ENCODE data around the gene HMGB3.
A peak's percentile ranks its signal among the peaks of the same experiment; 100 is the strongest.
"Not testable (repeated sequence)": the region's sequence is repeated elsewhere in the genome, so short reads cannot be mapped to it uniquely, and the experiment has no call there.

Gene HMGB3

DNA sequence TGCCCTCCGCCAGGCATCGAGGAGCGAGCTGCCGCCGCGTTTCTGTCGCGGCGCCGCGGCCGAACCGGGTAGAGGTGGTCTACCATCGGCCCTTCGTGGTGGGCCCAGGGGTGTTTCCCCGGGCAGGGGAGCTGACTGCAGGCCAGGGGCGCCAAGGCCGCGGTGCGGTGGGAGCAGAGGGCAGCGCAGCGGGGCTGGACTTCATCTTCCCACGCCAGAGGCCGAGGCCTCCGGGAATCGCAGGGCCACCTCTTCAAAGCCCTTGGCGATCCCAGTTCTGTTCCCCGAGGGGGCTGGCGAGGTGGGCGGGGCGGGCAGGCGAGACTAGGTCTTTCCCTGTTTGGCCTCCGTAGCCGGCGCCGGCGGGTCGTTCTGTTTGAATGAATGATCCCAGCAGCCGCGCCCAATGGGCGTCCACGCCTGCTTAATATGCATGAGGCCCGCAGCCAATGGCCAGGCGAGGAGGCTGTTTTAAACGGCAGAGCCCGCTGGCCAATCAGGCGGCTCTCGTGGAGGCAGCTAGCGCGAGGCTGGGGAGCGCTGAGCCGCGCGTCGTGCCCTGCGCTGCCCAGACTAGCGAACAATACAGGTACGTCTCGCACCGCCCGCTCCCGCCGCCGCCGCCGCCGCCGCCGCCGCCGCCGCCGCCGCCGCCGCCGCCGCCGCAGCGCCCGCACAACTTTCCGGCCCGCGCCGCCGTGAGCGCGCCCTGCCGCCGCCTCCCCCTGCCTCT is at the start of gene HMGB3:
Gene HMGB3, plus strand, starts transcription at position 548 of the 733 bp plus-strand sequence. CDS start 2,265 bp downstream, outside the sequence.
- peak; percentile 90 to 93 (median 90) for DNase-seq

DNA sequence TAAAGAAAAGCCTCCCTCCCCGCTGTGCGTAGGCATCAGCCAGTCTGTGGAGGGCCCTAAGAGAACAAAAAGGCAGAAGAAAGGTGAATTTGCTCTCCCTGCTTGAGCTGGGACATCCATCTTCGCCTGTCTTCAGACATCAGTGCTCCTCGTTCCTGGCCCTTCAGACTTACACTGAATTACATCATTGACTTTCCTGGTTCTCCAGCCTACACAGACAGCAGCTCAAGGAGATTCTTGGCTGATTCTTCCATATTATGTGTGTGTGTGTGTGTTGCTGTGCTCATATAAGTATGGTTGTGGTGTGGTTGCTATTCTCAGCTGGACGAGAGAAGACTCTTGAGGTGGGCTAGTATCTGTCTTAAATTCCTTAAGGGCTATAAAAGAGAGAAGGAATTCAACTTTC is 49.2 kb upstream of the HMGB3 start:
- DNase-seq, result no peak

DNA sequence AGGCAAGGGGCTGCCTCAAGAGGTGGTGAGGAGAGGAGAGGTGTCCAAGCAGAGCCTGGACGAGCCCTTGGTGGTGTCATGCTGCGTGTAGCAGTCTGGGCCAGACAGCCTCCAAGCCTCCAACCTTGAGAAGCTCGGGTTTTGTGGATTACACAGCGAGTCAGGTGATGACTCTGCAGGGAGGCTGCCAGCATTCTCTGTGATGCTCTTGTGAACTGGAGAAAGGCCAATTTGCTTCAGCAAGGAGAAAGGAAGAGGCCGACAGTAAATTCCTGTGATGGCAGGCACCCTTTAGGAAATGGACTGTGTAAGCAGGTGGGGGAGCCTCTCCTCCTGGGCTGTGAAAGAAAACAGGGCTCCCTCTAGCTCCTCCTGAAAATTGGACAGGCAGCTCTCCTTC is 48.7 kb upstream of the HMGB3 start:
- DNase-seq, result no peak

DNA sequence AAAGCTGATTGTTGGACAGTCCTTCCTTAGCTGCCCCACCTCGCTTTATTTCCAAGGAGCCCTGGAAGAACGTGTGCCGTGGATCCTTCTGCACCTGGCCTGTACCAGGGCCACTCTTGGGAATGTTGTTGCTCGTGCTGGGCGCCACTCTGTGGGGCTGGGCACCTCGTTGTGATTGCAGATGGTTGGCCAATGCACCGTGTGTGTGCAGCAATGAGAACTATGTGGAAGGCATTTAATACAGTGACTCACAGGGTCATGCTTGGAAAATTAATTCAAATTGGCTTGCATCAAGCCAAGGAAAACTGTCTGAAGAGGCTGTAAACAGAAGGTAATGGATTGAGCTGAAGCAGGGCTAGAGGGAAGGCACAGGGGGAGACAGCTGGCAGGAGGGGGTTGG is 47.7 kb upstream of the HMGB3 start:
- DNase-seq, result no peak

DNA sequence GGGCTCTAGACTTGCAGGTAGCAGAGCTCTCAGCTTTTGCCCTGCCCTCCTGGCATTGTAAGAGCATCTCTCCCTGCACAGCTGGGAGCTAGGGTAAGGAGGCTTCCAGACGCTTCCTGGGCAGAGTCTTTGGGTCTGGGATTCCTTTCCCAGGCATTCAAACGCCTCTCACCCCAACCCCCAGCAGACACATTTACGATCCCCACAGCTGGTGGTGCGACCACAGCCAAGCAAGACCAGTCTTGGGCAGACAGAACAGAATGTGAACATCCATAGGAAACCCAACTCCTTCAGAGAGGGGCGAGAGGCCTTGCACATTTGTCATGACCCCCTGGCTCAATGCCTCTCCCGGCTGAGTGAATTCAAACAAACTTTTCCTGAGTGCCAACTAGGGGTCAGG is 46.6 kb upstream of the HMGB3 start:
- DNase-seq, result no peak

DNA sequence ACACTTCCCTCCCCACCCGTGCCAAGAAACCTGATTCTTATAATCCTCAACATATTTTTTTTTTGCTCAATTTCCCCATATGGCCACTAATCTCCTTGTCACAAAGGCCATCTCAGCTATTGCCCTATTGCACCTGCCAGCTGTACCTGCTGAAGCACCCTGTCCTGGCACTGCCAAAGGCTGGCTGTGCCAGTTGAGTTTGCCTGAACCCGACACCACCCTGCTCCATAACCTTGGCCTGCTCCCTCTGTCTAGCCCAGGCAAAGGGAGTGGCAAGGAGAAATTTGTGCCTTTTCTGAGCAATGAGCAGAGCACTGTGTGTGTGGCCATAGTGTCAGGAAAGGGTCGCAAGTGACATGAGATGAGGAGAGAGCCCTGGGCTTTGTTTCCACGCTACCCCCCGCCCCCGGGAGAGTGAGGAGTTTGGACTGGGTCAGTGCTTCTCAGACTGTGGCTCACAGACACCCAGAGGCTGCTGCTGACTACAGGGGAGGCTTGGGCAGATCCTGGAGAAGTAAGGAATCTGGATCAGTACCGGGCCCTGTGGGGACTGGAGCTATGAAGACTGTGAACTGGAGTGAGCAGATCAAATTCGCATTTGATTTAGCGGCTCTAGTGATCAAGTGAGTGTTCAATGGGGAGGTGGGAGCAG is 42.2 kb upstream of the HMGB3 start:
- DNase-seq, result no peak

DNA sequence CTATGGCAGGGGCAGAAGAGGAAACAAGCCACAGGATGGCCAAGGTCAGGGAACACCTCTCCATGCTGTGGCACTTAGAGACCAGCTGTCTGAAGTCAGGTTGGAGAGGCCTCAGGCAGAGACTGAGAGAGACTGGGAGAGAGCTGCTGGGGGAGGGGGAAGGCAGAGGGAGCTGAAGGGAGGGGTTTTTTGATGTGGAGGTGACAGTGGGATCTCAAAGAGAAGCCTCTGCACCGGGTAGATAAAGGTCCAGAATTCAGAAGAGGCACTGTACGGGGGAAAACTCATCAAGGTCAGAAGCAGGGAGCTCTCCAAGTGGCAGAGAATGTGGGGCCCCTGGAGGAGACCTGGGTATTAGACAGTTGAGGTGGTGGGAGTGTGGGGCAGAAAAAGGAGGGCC is 41.6 kb upstream of the HMGB3 start:
- no peak for DNase-seq

DNA sequence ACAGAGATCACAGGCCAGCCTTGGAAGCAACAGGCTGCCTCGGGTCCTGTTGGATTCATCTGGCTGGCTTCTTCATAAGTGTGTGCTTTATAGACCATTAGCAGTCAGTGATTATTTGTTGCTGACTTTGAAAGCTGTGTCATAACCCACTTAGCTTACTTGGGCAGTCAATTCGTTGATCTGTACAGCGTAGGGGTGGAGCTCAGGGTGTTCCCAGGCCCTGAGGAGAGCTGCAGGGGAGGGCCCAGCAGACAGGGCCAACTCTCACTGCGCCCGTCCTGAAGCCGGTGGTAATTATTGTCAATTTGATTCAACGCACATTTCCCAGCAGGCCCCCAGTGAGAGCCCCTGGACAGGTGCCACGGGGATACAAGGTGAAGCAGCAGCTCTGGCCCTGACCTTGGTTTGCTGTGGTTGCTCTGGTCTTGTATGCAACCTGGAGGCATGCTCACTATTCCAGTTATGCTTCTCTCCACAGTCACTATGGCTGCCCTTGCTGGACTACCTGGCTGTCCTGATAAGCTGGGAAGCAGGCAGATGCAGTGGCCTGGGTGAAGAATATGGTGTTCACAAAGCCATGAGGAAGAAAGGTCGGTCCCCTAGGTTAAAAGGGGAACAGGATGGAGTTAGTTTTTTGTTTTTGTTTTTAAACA is 40.1 kb upstream of the HMGB3 start:
- DNase-seq, result no peak

DNA sequence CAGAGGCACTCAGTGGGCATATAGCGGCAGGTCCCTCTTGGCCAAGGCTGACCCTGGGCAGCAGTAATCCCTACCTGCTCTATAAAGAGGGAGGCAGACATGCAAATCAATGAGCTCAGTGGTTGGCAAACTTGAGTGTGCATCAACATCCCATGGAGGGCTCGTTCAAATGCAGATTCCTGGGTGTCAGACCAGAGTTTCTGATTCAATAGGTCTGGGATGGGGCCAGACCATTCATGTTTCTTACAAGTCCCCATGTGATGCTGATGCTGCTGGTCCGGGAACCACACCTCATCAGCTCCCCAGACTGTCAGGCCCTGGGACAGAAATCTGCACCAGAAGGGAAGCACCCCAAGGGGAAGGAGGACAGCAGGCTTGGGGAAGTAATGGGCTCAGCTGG is 38.9 kb upstream of the HMGB3 start:
- DNase-seq, result no peak

DNA sequence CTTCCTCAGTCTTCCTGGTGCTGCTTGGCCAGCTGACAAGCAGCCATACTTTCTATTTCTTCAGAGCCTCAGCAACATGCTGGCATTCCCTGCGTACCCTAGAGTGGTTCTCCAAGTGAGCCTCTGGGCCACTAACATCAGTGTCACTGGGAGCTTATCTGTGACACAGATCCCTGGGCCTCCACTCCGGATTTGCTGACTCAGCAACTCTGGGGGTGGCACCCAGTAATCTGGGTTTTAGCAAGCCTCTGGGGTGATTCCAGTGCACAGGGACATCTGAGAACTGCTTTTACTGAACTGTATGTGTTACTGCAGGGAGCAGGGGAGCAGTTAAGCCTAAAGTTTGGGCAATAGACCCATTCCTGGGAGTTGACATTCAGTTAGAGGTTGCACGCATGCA is 28.2 kb upstream of the HMGB3 start:
- DNase-seq, result no peak

DNA sequence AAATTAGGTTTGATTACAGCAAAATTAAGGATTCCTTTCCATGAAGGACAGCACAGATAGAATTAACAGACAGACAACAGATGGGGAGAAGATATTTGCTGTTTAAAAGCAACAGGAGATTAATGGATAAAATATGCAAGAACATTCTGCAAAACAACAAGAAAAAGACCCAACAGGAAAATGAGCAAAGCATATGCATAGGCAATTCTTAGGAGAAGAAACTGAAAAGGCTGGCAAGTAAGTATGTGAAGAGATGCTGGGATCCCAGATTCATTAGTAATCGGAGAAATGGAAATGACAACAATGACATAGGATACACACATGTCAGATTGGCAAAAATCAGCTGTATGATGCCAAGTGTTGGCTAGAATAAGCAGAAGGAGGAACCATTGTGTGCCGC is 27.5 kb upstream of the HMGB3 start:
- DNase-seq, result no peak

DNA sequence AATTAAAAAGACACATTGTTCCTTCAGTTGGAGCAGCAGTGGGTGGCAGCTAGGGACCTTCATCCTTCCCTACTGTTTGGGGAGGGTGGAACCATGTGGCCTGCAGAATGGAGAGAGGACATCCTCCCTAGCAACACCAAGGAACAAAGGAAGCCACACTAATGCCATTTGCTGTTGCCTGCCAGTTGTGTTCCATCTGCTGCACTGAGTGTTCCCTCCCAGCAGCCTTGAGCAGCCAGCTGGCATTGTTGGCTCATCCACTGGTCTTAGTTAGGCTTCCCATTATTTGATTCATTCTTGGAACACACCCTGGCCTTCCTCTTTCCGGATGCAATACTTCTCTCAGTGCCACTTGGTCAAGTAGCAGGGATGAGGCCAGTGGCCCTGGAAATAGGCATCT is 25.0 kb upstream of the HMGB3 start:
- DNase-seq, result no peak

DNA sequence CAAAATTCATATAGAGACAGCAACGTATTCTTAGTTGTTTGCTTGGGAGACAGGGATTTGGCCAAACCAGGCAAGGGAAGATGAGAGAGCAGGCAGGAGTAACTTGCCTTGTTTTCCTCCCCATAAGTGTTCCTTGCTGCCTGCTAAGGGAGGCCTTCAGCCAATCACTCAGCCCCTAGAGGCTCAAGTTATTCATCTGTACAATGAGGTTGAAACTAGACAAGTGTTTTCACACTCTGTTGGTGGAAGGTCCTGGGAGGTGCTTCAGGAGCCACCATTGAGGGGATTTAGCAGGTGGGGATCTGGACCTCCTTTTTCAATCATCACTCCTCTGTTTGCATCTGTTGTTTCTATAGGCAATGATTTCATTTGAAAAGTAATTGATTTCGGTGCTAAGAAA is 23.6 kb upstream of the HMGB3 start:
- DNase-seq, result no peak

DNA sequence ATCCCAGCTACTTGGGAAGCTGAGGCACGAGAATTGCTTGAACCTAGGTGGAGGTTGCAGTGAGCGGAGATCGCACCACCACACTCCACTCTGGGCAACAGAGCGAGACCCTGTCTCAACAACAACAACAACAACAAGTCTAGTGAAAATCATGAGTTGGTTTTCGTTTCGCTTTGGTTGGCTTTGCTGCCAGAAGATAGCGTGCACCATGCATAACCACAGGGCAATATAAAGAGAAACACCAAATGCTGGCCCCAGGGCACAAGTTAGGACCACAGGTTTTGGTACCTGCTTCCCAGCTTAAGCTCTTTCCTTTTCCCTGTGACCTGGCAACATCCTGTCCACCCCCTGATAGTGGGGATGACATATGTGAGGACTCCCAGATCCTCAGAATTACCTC is 21.5 kb upstream of the HMGB3 start:
- no peak for DNase-seq

DNA sequence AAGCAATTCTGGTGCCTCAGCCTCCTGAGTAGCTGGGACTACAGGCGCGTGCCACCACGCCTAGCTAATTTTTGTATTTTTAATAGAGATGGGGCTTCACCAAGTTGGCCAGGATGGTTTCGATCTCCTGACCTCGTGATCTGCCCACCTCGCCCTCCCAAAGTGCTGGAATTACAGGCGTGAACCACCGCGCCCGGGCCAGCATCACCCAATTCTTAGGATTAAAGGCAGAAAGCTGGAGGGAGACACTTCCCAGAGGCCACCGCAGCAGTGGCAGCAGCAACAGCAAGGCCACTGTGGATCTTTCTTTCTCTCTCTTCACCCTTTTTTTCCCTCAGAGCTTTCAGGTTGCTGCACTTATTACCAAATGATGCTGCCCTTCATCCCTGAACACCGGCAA is 18.7 kb upstream of the HMGB3 start:
- not testable (repeated sequence) for DNase-seq

DNA sequence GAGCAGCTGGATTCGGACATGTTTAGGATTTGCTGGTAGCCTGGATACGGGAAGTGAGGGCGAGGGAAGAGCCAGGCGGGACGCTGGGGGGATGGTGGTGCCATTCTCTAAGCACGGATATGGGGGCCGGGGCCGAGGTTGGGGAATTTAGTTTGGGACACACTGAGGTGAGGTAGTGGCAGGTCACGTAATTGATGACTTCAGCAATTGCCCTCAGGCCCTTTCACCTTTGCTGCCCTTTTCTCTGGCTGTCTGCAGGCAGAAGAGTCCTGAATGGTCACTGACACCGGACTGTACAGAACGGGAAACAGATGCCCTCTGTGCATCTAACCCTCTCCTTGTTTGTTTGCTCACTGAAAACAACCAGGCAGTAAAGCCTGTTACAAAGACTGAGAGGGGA is 16.9 kb upstream of the HMGB3 start:
- no peak for DNase-seq

DNA sequence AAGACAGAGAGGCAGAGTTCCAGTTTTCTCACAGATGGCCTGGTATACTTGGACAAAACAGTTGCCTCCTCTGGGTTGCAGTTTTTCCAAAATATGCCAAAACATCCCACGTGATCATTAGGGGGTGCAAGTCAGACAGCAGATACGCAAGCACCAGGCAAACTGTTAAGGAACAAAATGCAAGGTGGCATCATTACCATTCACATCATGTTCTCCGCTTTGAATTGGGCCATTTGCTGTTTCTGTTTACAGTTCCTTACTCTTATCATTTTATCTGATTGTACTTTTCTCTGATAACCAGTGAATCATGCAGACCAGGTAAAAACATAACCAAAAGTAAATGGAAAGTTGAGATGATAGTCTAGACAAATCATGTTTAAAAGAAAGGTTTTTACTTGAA is 16.4 kb upstream of the HMGB3 start:
- no peak for DNase-seq

DNA sequence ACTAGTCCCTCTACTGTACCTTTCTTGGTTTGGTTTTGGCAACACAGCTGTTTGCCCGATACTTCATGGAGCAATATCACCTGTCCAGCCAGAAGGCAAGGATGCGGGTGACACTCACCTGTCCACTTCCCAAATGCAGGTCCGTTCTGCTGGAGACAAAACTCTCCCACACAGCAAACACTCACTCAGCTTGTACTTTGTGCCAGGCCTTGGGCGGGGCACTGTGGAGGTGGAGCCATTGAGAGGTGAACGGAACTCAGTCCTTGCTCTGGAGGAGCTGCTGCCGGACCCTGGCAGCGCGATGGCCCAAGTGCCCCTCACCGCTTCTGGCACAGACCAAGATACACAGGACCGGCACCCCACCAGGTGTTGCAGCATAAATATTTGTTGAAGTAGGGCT is 15.3 kb upstream of the HMGB3 start:
- no peak for DNase-seq

DNA sequence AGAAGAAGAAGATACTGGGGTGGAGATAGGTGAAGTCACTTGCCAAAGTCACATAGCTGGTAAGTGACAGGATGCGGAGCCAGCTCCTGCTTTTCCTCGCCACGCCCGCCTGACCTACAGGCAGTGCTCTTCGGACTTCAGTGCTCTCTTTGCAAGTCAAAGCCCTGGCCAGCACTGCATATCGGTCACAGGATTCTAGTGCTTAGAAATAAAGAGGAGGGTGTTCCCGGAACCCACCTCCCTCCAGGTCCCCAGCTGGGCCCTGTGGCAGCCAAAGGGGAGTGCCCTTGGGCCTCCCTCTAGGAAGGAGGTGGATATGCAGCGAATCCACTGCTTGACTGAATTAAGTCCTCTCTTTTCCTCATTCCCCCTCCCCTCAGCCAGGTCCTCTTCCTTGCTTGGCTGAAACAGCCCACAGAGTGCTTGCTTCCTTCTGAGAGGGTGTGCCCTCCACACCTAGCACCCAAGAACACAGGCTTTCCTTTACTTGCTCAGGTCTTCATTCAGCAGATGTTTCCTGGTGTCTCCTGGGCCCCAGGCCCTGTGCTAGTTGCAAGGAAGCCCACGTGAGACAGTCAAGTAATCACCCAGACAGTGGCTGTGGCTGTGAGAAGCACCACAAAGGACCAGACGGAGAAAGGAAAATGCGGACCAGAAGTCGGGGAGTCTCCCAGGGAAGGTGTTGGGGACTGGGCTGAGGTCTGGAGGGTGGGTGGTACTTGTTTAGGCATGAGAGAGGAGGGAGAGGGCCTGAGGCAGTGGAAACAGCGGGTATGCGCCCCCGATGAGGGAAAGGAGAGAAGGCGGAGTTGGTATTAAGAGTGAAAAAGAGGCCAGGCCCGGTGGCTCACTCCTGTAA is 14.0 kb upstream of the HMGB3 start:
- DNase-seq, result no peak

DNA sequence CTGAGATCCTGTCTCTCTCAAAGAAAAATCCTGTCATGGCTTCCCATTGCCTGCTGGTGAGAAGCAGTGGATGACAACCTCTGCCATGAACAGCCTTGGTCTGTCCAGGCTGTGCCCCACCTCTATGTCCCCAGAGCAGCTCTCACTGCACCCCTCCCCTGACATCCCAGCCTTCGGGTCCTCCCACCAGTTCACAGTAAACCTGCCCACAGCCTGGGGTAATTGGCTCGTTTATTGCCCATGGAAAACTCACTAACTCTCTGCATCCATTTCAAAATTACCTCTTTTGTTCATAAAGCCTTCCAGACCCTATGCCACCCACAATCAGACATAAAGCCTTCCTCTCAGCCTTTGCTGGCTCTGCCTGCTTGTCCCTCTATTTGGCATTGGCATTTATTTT is 10.7 kb upstream of the HMGB3 start:
- no peak for DNase-seq

DNA sequence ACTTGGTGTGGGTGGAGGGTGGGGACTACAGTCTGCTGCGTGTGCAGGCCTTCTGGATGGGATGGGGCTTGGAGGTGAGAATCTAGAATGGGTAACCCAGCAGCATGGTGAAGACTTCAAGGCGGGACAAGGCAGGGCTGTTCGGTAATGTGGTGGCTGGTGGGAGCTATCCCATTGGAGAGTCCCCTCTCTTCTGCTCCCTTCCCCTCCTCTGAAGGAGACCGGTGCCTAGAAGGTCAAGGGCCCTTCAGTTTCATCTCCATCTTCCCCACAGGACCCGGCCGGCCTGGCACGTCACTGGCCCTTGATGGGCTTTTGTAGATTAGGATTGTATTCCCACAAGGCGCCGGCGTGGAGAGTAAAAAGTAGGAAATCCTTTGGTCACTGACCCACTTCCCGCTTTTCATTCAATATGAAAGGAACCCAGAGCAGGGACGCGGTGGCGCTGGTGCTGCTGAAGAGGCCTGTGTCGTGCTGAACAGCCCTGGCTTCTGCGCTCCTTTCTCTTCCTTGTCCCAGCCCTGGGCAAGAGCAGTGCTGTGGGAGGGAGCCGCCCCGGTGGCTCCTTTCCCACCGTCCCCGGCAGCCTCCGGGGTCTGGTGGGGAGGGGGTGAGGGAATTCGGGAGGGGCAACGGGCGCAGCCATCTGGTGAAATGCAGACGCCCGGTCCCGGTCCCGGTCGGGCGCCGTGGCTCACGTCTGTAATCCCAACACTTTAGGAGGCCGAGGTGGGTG is 7.3 kb upstream of the HMGB3 start:
- no peak for DNase-seq

DNA sequence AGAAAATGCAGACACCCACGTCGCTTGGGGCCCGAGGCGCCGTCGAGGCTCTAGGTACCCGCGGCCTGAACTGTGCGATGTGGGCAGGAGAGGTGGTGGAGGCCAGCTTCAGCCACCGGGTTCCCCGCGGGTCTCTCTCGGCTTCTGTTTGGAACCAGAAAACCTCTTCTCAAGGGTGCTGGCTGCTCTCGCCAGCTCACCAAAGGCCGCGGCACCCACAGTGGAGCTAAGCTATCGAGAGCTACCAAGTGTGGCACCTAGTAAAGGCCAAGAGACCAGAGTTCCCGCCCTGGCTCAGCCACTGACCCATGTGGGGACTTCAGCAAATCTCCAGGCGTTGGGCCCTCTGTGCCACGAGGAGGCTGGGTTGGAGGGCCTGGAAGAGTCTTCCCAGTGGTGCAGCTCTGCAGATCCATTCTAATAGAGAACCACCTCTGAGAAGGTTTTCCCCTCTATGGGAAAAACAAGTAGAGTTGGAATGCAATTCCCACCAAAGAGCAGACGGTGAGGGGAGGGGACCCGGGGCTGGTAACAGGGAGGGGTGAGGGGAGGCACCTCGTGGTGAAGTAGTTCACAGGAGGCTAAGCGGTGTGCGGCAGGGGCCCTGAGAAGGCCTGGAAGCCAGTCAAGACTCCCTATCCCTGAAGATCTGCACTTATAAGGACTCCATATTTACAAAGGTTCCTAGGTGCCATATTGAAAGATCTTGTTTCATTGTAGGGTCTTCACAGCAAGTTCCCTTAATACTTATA is 5.5 kb upstream of the HMGB3 start:
- no peak for DNase-seq

All from suppressor macrophage treated with lipopolysaccharide for 1 hour (primary cell).